ENCODE measurements around the gene FATE1.

DNA sequence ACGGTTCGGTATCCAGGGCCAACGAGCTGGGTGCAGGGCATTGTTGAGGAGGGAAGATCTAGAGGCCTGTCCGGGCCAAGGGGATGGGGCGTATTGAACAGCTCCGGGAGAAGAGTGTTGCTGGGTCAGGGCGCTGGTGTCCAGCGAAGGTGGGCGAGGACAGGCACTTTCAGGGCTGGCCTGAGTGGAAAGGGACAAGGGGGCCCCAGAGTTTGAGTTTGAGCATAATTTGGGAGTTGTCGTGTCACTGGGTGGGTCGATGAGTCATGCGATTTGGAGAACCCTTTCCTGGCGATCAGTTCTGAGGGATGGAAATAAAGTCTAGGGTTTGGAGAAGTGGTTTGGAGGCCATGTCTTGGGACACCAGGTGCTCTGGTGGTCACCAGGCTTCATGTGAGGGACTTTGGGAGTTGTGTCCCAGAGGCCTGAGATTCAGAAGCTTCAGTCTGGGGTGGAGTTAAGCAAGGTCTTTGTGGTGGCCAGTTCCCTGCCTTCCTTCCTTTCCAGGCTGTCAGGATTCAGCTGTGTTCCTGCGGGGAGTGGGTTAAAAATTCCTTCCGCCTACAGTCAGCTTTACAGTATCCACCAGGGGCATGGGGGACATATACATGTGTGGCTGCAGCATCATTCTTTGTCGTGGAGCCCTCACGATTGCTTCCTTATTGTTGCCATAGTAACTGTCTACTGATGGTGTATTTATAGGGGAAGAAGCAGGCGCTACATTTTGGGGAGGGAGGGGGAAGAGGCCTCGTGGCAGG, 20.1 kb upstream of the FATE1 start:
- TF ChIP-seq MAX (IDR thresholded peaks at IDR 0.05) (no peak), POLR2AphosphoS5 (IDR thresholded peaks at IDR 0.05; ENCODE audit: low read depth, low read length) (no peak), POU5F1 (IDR thresholded peaks at IDR 0.05; ENCODE audit: low read depth, low read length) (no peak), CTCF (IDR thresholded peaks at IDR 0.05; ENCODE audit: control extremely low read depth in 1 of 3, insufficient read depth in 1 of 3, low read depth in 1 of 3, low read length in 3 of 3) (no peak), EZH2 (IDR thresholded peaks at IDR 0.05; ENCODE audit: low read depth, low read length, severe bottlenecking) (no peak), GABPA (IDR thresholded peaks at IDR 0.05; ENCODE audit: borderline replicate concordance, insufficient read depth, low read length) (no peak), TEAD4 (IDR thresholded peaks at IDR 0.05; ENCODE audit: low read depth, low read length) (no peak), NANOG (IDR thresholded peaks at IDR 0.05; ENCODE audit: insufficient read depth, low read depth, low read length, poor library complexity, severe bottlenecking) (no peak), TAF1 (IDR thresholded peaks at IDR 0.05; ENCODE audit: low read depth, low read length) (no peak), CREB1 (IDR thresholded peaks at IDR 0.05) (no peak), POLR2A (IDR thresholded peaks at IDR 0.05; ENCODE audit: control extremely low read depth in 1 of 2, low read depth in 2 of 2, low read length in 2 of 2) (no peak), JUN (IDR thresholded peaks at IDR 0.05; ENCODE audit: low read depth, low read length) (no peak), CHD2 (IDR thresholded peaks at IDR 0.05; ENCODE audit: low read length) (no peak)
- TF ChIP-seq, protein P1, sequence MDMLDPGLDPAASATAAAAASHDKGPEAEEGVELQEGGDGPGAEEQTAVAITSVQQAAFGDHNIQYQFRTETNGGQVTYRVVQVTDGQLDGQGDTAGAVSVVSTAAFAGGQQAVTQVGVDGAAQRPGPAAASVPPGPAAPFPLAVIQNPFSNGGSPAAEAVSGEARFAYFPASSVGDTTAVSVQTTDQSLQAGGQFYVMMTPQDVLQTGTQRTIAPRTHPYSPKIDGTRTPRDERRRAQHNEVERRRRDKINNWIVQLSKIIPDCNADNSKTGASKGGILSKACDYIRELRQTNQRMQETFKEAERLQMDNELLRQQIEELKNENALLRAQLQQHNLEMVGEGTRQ (IDR thresholded peaks at IDR 0.05; ENCODE audit: low read length) = no peak

Measured in H1 (cell line).